Cardiac muscle cell (in vitro differentiated cells and primary cell): ENCODE data around the gene PPP1R14B. TPM values are rescaled to one million over a fixed set of nuclear protein-coding genes. Genes with fewer than 3 reads are reported as not detected.

Source experiments
- DNase-seq, 2 donors: peaks; one replicate each; pipeline versions ENCODE4 v3.0.0 to v3.0.0-alpha.2; 2010 to 2017; ENCODE audit warnings: low read depth in 1 of 2, low spot score in 1 of 2
- H3K27ac ChIP-seq: fragments of 200-600 bp; sonication (generic); 2 replicates; pipeline ENCODE4 v1.5.1; 2016
- H3K27me3 ChIP-seq: fragments of 200-600 bp; sonication (generic); 2 replicates; pipeline ENCODE4 v1.6.0; 2016; ENCODE audit warnings: control low read depth
- H3K36me3 ChIP-seq: fragments of 200-600 bp; sonication (generic); 2 replicates; pipeline ENCODE4 v1.5.1; 2016; ENCODE audit warnings: control low read depth
- H3K4me1 ChIP-seq: fragments of 200-600 bp; sonication (generic); 2 replicates; pipeline ENCODE4 v1.8.1; 2017; ENCODE audit warnings: low read depth, mild to moderate bottlenecking, mixed run types
- H3K4me3 ChIP-seq: fragments of 200-600 bp; sonication (generic); 2 replicates; pipeline ENCODE4 v1.5.1; 2016; ENCODE audit warnings: mild to moderate bottlenecking
- H3K9me3 ChIP-seq: fragments of 200-600 bp; sonication (generic); 2 replicates; pipeline ENCODE4 v1.5.1; 2017; ENCODE audit warnings: low read depth, mild to moderate bottlenecking, control low read depth
- CTCF ChIP-seq: IDR thresholded peaks from 2 replicates; pipeline ENCODE4 v1.5.1; 2012; ENCODE audit warnings: low read depth, mild to moderate bottlenecking, low read length
- polyA plus RNA-seq: library from polyadenylated mRNA; unstranded; fragments of >200 nt; fragmentation: Nextera tagmentation; extraction: Ambion mirVana; gene quantifications from 2 replicates; pipeline ENCODE4 v1.2.1, GENCODE V29; 2016
- total RNA-seq: library from RNA; depleted of rRNA; stranded (reverse); fragments of >200 nt; gene quantifications from 2 replicates; pipeline ENCODE4 v1.2.3, GENCODE V29; 2016

The PPP1R14B gene
- total and polyA plus RNA-seq, 2 experiments from 2014 or later: 220 to 288 TPM

- Histone ChIP-seq H3K27ac (no peak overlapping the region), H3K36me3 (peaks cover 3% of the 10 kb centered on the region), H3K4me1 (peaks cover 5% of the 10 kb centered on the region), H3K9me3 (no peaks in the 10 kb centered on the region), H3K27me3 (no peaks in the 10 kb centered on the region), H3K4me3 (no peak overlapping the region)
- no peak for DNase-seq
- no peak for TF ChIP-seq CTCF
Measured at GRCh38 chr11:64238999-64239398, 7.7 kb downstream of the PPP1R14B start.

- no peak for TF ChIP-seq CTCF
- peaks cover 3% of the 10 kb centered on the region for H3K36me3 ChIP-seq
- H3K4me3 ChIP-seq: no peak overlapping the region
- H3K27ac ChIP-seq: no peak overlapping the region
- peaks cover 11% of the 10 kb centered on the region for H3K4me1 ChIP-seq
- no peaks in the 10 kb centered on the region for H3K27me3 ChIP-seq
- H3K9me3 ChIP-seq: no peaks in the 10 kb centered on the region
- DNase-seq: no peak
Measured at GRCh38 chr11:64238076-64238475, 8.7 kb downstream of the PPP1R14B start.

- peaks cover 11% of the 10 kb centered on the region for H3K4me1 ChIP-seq
Measured at GRCh38 chr11:64237484-64237951, 9.2 kb downstream of the PPP1R14B start.

GRCh38 chr11:64235437-64236161 is 11.1 kb downstream of the PPP1R14B start:
- Histone ChIP-seq H3K27me3 (no peaks in the 10 kb centered on the region), H3K36me3 (peaks cover 3% of the 10 kb centered on the region), H3K27ac (no peak overlapping the region), H3K4me3 (peak overlapping the region; percentile 62), H3K4me1 (peaks cover 11% of the 10 kb centered on the region), H3K9me3 (no peaks in the 10 kb centered on the region)
- no peak for DNase-seq
- TF ChIP-seq CTCF: no peak

More at GRCh38 chr11:64237484-64237951, 9.2 kb downstream of the PPP1R14B start:
- TF ChIP-seq CTCF: no peak
- Histone ChIP-seq H3K27ac (no peak overlapping the region), H3K27me3 (no peaks in the 10 kb centered on the region), H3K36me3 (peaks cover 3% of the 10 kb centered on the region), H3K4me3 (no peak overlapping the region), H3K9me3 (no peaks in the 10 kb centered on the region)
- DNase-seq: no peak

- H3K9me3 ChIP-seq: no peaks in the 10 kb centered on the region
- peak overlapping the region; percentile 62 for H3K4me3 ChIP-seq
- no peaks in the 10 kb centered on the region for H3K27me3 ChIP-seq
- H3K36me3 ChIP-seq: peaks cover 3% of the 10 kb centered on the region
- TF ChIP-seq CTCF: no peak
- peak; percentile 17 to 76 for DNase-seq
- H3K27ac ChIP-seq: peak overlapping the region; percentile 25
- peaks cover 7% of the 10 kb centered on the region for H3K4me1 ChIP-seq
Measured at GRCh38 chr11:64234647-64235379, 11.9 kb downstream of the PPP1R14B start.
